Thyroid gland (tissue), 4 donors: ENCODE measurements around the gene LAIR2.

ENCODE experiments used
- POLR2A ChIP-seq, 2 donors: fragments of 450-650 bp; IDR thresholded peaks; one replicate each; pipeline ENCODE4 v1.6.1; 2017; ENCODE audit warnings: antibody characterized with exemption in 2 of 2, mild to moderate bottlenecking in 2 of 2, moderate library complexity in 1 of 2
- TF ChIP-seq, protein P1 (sequence below), 6 experiments: fragments of 200-600 bp in 3 of 6; fragments of 450-650 bp in 3 of 6; sonication (generic) in 3 of 6; IDR thresholded peaks; one replicate each; pipeline ENCODE4 v1.5.1; 2016 to 2019; ENCODE audit warnings: antibody characterized with exemption in 6 of 6, mild to moderate bottlenecking in 2 of 6, inconsistent platforms in 1 of 6, moderate library complexity in 1 of 6

DNA sequence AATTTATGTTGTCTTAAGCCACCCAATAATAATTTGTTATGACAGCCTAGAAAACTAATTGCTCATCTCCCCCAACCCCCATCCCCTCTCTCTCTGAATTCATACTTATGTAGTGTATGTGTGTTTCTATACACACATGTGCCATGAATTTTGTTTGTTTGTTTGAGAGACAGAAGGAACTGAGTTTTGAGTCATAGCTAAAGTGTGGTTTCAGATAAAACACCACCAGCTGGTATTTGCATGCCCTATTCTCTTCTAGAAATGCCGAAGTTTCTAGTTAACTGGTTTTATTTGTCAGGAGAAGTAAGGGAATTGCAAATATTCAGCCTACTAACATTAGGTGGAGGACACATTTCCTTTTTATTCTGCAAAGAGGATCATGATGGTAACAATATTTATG is 53.6 kb downstream of the LAIR2 start:
- no peak for TF ChIP-seq POLR2A (IDR thresholded peaks at IDR 0.05)
- TF ChIP-seq, protein P1, sequence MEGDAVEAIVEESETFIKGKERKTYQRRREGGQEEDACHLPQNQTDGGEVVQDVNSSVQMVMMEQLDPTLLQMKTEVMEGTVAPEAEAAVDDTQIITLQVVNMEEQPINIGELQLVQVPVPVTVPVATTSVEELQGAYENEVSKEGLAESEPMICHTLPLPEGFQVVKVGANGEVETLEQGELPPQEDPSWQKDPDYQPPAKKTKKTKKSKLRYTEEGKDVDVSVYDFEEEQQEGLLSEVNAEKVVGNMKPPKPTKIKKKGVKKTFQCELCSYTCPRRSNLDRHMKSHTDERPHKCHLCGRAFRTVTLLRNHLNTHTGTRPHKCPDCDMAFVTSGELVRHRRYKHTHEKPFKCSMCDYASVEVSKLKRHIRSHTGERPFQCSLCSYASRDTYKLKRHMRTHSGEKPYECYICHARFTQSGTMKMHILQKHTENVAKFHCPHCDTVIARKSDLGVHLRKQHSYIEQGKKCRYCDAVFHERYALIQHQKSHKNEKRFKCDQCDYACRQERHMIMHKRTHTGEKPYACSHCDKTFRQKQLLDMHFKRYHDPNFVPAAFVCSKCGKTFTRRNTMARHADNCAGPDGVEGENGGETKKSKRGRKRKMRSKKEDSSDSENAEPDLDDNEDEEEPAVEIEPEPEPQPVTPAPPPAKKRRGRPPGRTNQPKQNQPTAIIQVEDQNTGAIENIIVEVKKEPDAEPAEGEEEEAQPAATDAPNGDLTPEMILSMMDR (IDR thresholded peaks at IDR 0.05) = no peak
